Activated CD4-positive, alpha-beta T cell treated with anti-CD3 and anti-CD28 coated beads, Interleukin-2, amount 10 ng/mL, durations not matched to agents 24 days and 14 days (primary cell): Measurements from ENCODE around the gene TRAPPC13. TPM values are rescaled to one million over a fixed set of nuclear protein-coding genes. Genes with fewer than 3 reads are reported as not detected.
"Not testable (repeated sequence)": the region's sequence is repeated elsewhere in the genome, so short reads cannot be mapped to it uniquely, and the experiment has no call there.

Experiments
- DNase-seq: peaks from one replicate; pipeline ENCODE4 v3.0.0; 2022
- H3K27ac Mint-ChIP-seq: one replicate; pipeline ENCODE4 v1.8.0; 2022; ENCODE audit warnings: mild to moderate bottlenecking, mixed read lengths
- H3K27me3 Mint-ChIP-seq: one replicate; pipeline ENCODE4 v1.8.0; 2022; ENCODE audit warnings: mixed read lengths
- H3K36me3 Mint-ChIP-seq: one replicate; pipeline ENCODE4 v1.8.0; 2022; ENCODE audit warnings: low read depth, mild to moderate bottlenecking, mixed read lengths
- H3K4me1 Mint-ChIP-seq: one replicate; pipeline ENCODE4 v1.8.0; 2021; ENCODE audit warnings: mixed read lengths
- H3K4me3 Mint-ChIP-seq: one replicate; pipeline ENCODE4 v1.8.0; 2022; ENCODE audit warnings: mild to moderate bottlenecking, moderate library complexity, mixed read lengths
- H3K9me3 Mint-ChIP-seq: one replicate; pipeline ENCODE4 v1.8.0; 2021; ENCODE audit warnings: mixed read lengths
- intact Hi-C: fragments of 100-400 bp; cut with micrococcal nuclease; formaldehyde crosslinking; loops from one replicate; pipeline ENCODE4 v1.15.1; 2023
- total RNA-seq: library from RNA; stranded (reverse); gene quantifications from 2 replicates; pipeline ENCODE4 v1.2.3, GENCODE V29; 2022

TRAPPC13 gene, protein sequence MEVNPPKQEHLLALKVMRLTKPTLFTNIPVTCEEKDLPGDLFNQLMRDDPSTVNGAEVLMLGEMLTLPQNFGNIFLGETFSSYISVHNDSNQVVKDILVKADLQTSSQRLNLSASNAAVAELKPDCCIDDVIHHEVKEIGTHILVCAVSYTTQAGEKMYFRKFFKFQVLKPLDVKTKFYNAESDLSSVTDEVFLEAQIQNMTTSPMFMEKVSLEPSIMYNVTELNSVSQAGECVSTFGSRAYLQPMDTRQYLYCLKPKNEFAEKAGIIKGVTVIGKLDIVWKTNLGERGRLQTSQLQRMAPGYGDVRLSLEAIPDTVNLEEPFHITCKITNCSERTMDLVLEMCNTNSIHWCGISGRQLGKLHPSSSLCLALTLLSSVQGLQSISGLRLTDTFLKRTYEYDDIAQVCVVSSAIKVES
- total RNA-seq: 22.4 and 27.2 TPM in 2 replicates

DNA sequence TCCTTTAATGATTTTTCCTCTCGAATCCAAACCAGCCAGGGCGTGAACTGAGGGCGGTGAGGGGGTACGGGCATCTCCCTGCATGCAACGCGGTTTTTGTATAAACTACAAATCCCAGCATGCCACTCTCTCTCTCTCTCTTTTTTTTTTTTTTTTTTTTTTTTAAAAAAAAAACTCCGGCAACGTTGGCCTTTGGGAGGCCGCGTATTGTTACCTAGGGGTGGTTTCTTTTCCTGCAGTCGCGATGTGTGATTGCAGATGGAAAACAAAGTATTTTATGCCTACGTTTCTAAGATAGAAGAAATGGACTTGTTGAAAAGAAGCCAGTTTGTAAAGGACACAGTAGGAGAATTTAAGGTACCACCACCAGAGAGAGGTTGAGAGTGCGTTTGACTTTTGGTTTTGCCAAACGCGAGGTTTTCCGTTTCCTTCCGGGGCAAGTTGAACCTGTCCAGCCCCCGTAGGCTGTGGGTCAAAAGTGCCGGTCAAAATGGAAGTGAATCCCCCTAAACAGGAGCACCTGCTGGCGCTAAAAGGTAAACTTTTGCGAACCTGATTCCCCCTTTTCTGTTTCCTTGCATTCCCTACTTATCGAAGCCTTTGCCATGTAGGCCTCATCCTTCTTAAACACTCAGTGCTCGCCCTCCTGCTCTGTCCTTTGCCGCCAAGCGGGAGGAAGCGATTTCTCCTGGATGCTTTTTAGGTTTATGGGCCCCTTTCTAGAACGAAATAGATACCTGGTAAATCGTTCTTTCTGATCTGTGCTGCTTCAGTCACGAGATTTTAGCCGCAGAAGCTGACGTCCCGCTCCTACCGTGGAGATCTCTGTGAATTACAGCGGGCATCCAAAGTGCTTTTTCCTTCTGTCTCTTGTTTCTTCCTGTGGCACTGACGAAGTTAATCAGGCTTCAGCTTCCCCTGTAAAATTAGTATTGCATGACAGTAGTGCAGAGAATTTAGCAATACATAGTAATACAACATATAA is at the start of gene TRAPPC13, which contains the start of gene SHLD3:
Gene TRAPPC13 (plus strand): TSS at position 457 of the 985 bp plus-strand sequence. CDS start 34 bp downstream, at position 491.
Gene SHLD3 (plus strand): TSS at position 457 of the 985 bp plus-strand sequence. CDS start 4,561 bp downstream, outside the sequence.
- Mint-ChIP-seq H3K27ac (peak within 1 kb of the TSS; percentile 99), H3K4me1 (peaks cover 28% of the 10 kb centered on the region), H3K36me3 (peaks cover 15% of the 10 kb centered on the region), H3K9me3 (no peaks in the 10 kb centered on the region), H3K27me3 (no peaks in the 10 kb centered on the region), H3K4me3 (peak within 1 kb of the TSS; percentile 91)
- intact Hi-C loops: loop anchor here (1.0 to 2.0 kb wide), 6 partner anchors 62 to 856 kb away; partner anchors contain the start of genes CENPK, CWC27, ERBIN and PPWD1
- peak; percentile 95 for DNase-seq

DNA sequence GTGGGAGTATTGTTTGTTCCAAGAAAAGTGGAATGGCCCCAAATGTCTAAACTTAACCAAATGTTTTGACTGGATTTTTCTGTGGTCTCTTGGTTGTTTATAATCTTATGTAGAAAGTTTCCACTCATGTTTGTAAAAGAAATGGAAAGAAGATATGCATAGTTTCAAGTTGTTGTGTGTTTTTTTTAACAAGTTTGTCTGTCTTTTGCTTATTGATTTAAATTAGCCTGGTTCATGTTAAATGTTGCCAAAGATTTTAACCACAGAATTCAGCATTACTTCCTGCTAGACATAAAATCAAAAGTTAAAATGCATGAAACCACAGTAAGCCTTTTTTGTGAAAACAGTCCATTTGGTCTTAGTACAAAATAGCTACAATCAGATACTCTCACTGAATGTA is 47.7 kb upstream of the TRAPPC13 start:
- H3K9me3 Mint-ChIP-seq: no peaks in the 10 kb centered on the region
- intact Hi-C loops: no loop called here
- DNase-seq: no peak
- H3K27me3 Mint-ChIP-seq: no peaks in the 10 kb centered on the region
- H3K4me1 Mint-ChIP-seq: peaks cover 16% of the 10 kb centered on the region
- H3K36me3 Mint-ChIP-seq: peaks cover 57% of the 10 kb centered on the region
- peak overlapping the region; percentile 77 for H3K27ac Mint-ChIP-seq
- no peak overlapping the region for H3K4me3 Mint-ChIP-seq

DNA sequence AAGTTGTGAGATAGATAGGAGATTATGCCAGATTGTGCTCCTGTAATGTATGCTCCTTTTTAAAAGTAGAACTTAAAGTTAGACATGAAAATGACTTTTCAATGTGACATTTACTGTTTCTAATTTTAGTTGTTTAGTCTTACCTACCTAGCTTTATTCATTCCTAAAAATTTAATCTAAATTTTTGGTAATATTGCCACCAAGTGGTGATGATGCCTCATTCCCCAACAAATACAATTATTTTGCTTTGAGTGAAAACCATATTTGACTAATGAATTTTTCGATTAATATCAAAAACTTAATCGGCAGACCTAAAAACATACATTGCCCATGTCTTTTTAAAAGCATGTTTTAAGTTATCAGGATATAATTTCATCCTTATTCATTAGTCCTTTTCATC is 36.1 kb upstream of the TRAPPC13 start:
- Mint-ChIP-seq H3K27ac (no peak overlapping the region), H3K4me1 (no peaks in the 10 kb centered on the region), H3K27me3 (no peaks in the 10 kb centered on the region), H3K9me3 (no peaks in the 10 kb centered on the region), H3K36me3 (peaks cover 32% of the 10 kb centered on the region), H3K4me3 (no peak overlapping the region)
- no peak for DNase-seq
- intact Hi-C loops: no loop called here

DNA sequence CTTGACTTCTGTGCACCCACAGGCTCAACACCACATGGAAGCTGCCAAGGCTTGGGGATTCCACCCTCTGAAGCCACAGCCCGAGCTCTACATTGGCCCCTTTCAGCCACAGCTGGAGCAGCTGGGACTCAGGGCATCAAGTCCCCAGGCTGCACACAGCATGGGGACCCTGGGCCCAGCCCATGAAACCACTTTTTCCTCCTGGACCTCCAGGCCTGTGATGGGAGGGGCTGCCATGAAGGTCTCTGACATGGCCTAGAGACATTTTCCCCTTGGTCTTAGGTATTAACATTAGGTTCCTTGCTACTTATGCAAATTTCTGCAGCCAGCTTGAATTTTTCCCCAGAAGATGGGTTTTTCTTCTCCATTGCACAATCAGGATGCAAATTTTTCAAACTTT is 23.1 kb upstream of the TRAPPC13 start:
- intact Hi-C loops, H3K4me3 Mint-ChIP-seq, DNase-seq, H3K27me3 Mint-ChIP-seq, H3K27ac Mint-ChIP-seq, H3K4me1 Mint-ChIP-seq: not testable (repeated sequence)
- Mint-ChIP-seq H3K36me3 (peaks cover 68% of the 10 kb centered on the region), H3K9me3 (peaks cover 22% of the 10 kb centered on the region)

DNA sequence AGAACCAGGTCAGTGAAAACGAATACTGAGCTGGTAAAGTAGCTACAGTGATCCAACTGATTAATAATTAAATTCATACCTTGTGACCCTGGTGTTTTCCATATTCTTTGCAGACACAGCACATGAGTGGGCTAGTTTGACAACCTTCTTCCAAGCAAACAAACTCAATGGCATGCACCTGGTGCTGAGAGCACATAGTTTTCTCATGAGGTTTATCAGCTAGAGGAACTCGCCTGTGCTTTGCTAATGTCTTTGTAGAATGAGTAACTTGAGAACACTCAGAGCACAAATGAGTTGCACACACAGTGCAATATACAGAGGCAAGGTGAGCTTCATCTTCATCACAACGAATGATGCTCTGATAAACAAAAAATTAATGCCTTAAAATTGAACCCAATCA is 13.3 kb upstream of the TRAPPC13 start:
- intact Hi-C loops: no loop called here
- Mint-ChIP-seq H3K4me1 (no peaks in the 10 kb centered on the region), H3K4me3 (no peak overlapping the region), H3K27ac (no peak overlapping the region), H3K36me3 (peaks cover 50% of the 10 kb centered on the region), H3K27me3 (no peaks in the 10 kb centered on the region), H3K9me3 (no peaks in the 10 kb centered on the region)
- DNase-seq: no peak

DNA sequence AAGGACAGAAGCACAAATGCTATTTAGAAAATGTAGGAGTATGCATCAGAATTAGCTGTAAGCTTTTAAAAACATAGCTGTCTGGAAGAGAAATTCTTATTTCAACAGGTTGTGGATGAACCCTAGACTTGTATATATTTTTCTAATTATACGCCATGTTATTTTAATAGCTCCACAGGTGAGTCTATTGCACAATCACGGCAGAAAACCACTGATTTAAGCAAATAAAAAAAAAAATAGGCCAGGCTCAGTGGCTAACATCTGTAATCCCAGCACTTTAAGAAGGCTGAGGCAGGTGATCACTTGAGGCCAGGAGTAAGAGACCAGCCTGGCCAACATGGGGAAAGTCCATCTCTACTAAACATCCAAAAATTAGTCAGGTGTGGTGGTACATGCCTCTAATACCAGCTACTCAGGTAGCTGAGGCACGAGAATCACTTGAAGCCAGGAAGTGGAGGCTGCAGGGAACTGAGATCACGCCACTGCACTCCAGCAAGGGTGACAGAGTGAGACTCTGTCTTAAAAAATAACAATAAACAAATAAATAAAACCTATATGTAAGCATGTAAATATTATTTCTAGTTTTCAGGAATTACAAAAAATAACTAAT is 12.4 kb upstream of the TRAPPC13 start:
- Mint-ChIP-seq H3K27me3 (no peaks in the 10 kb centered on the region), H3K9me3 (no peaks in the 10 kb centered on the region), H3K4me1 (no peaks in the 10 kb centered on the region), H3K4me3 (no peak overlapping the region), H3K27ac (no peak overlapping the region), H3K36me3 (peaks cover 47% of the 10 kb centered on the region)
- DNase-seq: no peak
- intact Hi-C loops: no loop called here

DNA sequence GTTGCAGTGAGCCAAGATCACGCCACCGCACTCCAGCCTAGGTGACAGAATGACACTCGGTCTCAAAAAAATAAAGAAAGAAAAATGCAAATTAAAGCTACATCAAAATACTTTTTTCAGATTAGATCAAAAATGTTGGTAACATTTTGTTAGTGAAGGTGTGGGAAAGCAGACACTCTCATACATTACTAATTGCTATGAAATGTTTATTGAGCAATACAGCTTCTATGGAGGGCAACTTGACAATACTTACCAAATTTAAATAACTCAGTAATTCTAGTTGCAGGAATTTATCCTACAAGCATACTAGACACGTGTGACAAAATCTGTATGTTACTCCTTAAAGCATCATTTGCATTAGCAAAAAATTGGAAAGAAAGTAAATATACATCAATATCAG is 4.8 kb upstream of the TRAPPC13 start:
- Mint-ChIP-seq H3K36me3 (peaks cover 11% of the 10 kb centered on the region), H3K4me1 (peaks cover 17% of the 10 kb centered on the region), H3K9me3 (no peaks in the 10 kb centered on the region), H3K27ac (no peak overlapping the region), H3K4me3 (no peak overlapping the region), H3K27me3 (no peaks in the 10 kb centered on the region)
- intact Hi-C loops: no loop called here
- no peak for DNase-seq

DNA sequence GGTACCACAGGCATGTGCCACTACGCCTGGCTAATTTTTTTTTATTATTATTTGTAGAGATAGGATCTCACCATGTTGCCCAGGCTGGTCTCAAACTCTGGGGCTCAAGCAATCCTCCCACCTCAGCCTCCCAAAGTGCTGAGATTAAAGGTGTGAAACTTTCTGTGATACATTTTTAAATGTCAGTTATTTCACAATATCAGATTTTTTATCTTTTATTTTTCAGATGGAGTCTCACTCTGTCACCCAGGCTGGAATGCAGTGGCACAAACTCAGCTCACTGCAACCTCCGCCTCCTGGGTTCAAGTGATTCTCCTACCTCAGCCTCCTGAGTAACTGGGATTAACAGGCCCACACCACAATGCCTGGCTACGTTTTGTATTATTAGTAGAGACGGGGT is 2.9 kb upstream of the TRAPPC13 start:
- H3K27ac Mint-ChIP-seq, H3K27me3 Mint-ChIP-seq, DNase-seq, intact Hi-C loops, H3K4me3 Mint-ChIP-seq, H3K9me3 Mint-ChIP-seq, H3K36me3 Mint-ChIP-seq: not testable (repeated sequence)
- H3K4me1 Mint-ChIP-seq: peaks cover 23% of the 10 kb centered on the region

DNA sequence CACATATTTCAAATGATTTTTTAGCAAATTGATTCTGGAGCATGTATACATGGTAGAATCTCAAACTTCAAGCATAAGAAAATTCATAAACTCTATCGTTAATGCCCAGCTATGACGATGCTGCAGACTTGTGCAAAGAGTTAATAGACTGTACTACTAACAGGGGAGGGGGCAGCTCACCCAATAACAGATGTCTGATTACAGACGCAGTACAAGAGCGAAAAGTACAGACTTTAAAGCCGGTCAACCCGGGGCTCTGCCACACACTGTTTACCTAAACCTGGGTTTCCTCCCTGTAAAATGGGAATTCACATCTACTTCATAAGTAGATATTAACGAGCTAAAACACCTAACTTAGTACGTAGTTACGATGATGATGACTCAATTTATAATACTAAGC is 1.3 kb upstream of the TRAPPC13 start:
- Mint-ChIP-seq H3K4me1 (peaks cover 26% of the 10 kb centered on the region), H3K27me3 (no peaks in the 10 kb centered on the region), H3K9me3 (no peaks in the 10 kb centered on the region), H3K4me3 (peak overlapping the region; percentile 91), H3K27ac (peak overlapping the region; percentile 99), H3K36me3 (peaks cover 7% of the 10 kb centered on the region)
- intact Hi-C loops: no loop called here
- DNase-seq: peak; percentile 63

DNA sequence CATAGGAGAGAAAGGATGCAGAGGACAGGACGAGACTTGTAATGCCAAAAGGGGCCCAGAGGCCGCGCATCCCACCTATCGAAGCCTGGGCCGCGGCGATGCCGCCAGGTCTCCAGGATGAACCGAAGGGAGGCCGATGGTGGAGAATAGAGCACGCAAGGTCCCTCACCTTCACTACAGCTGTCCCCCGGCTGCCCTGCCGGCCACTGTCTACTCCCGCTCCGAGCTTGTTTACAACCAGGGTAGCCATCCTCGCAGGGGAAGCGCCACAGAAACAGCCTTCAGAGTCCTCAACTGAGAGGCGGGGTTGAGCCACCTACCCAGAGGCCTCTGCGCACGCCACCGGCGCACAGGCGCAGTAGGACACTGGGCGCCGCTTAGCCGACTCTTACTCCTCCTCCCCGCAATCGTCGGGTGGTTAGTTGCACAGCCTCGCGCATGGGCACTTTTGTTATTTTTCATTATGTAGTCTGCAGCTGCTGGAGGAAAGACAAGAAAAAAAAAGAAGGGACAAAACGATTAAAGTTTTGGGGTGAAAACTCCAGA is 729 bp upstream of the TRAPPC13 start, which contains the start of gene TRIM23:
Gene TRIM23 (minus strand): TSS at position 309 of the 546 bp plus-strand sequence. CDS start 59 bp downstream, at position 250.
- Mint-ChIP-seq H3K4me3 (peak within 1 kb of the TSS; percentile 91), H3K27me3 (no peaks in the 10 kb centered on the region), H3K27ac (peak within 1 kb of the TSS; percentile 99), H3K36me3 (peaks cover 9% of the 10 kb centered on the region), H3K4me1 (peaks cover 24% of the 10 kb centered on the region), H3K9me3 (no peaks in the 10 kb centered on the region)
- peak; percentile 98 for DNase-seq
- intact Hi-C loops: loop anchor here (1.0 to 2.0 kb wide), 6 partner anchors 61 to 855 kb away; partner anchors contain the start of genes CENPK, CWC27, ERBIN and PPWD1

DNA sequence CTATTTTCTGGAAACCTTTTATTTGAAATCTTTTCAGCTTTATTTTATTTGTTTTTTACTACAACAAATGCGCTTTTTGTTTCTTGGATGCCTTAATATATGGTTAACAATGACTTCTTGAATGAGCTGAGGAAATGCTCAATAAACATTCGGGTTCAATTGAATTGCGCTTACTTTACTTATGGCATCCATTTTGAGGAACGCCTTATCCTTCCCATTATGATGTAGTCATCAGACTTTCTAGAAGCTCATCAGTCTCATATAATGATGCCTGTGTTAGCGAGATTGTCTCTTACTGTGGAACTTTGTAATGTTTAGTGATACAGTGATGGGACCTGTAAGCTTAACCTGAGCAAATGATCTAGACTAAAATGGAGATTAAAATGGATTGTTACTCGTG is 916 bp downstream of the TRAPPC13 start:
- H3K4me3 Mint-ChIP-seq: peak overlapping the region; percentile 91
- H3K4me1 Mint-ChIP-seq: peaks cover 28% of the 10 kb centered on the region
- peak overlapping the region; percentile 68 for H3K27ac Mint-ChIP-seq
- DNase-seq: no peak
- no peaks in the 10 kb centered on the region for H3K27me3 Mint-ChIP-seq
- H3K36me3 Mint-ChIP-seq: peaks cover 16% of the 10 kb centered on the region
- no peaks in the 10 kb centered on the region for H3K9me3 Mint-ChIP-seq
- intact Hi-C loops: loop anchor here (2.0 kb wide), 2 partner anchors 301 to 857 kb away; partner anchors contain the start of genes CWC27, ERBIN and SREK1IP1

DNA sequence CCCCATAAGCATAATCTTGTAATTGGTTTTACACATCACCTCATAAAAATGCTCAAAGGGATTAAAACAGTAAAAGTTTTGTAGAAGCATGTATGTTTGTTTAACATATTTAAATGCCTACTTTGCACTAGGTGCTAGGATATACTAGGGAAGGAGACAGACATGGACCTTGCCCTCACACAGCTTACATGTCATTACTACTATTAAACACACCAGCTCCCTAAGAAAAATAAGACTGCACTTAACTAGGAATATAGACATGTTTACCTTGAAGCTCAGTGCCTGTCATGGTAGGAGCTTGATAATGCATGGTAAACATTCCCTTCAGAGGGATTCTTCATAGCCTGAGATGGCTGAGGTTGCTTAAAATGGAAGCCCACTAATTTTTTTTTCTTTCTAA is 6.2 kb downstream of the TRAPPC13 start:
- no peaks in the 10 kb centered on the region for H3K9me3 Mint-ChIP-seq
- H3K4me3 Mint-ChIP-seq: no peak overlapping the region
- intact Hi-C loops: no loop called here
- H3K36me3 Mint-ChIP-seq: peaks cover 15% of the 10 kb centered on the region
- peaks cover 12% of the 10 kb centered on the region for H3K4me1 Mint-ChIP-seq
- no peaks in the 10 kb centered on the region for H3K27me3 Mint-ChIP-seq
- H3K27ac Mint-ChIP-seq: no peak overlapping the region
- no peak for DNase-seq

DNA sequence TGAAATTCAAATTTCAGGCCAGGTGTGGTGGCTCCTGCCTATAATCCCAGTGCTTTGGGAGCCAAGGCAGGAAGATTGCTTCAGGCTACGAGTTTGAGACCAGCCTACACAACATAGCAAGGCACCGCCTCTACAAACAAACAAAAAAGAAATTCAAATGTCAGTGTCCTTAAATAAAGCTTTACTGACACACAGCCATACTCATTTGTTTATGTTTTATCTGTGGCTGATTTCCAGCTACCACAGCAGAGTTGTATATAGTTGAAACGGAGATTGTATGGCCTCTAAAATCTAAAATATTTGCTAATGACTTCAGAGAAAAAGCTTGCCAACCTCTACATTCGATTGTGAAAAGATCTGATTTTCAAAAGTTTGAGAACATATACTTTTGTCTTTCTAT is 15.4 kb downstream of the TRAPPC13 start:
- H3K4me1 Mint-ChIP-seq: no peaks in the 10 kb centered on the region
- intact Hi-C loops: no loop called here
- peaks cover 8% of the 10 kb centered on the region for H3K9me3 Mint-ChIP-seq
- no peak overlapping the region for H3K27ac Mint-ChIP-seq
- H3K36me3 Mint-ChIP-seq: peaks cover 30% of the 10 kb centered on the region
- no peaks in the 10 kb centered on the region for H3K27me3 Mint-ChIP-seq
- no peak overlapping the region for H3K4me3 Mint-ChIP-seq
- DNase-seq: no peak
